Fibroblast of mammary gland (primary cell): ENCODE data around the gene TAF6L.

Source experiments
- DNase-seq: peaks from one replicate; pipeline ENCODE4 v3.0.0-alpha.2; 2010; ENCODE audit warnings: low read depth
- H3K4me3 ChIP-seq: 2 replicates; pipeline ENCODE4 v1.5.1; 2011; ENCODE audit warnings: low read depth, mild to moderate bottlenecking, low read length, moderate library complexity; ENCODE audit not compliant: control insufficient read depth
- CTCF ChIP-seq: conservative IDR thresholded peaks from 2 replicates; pipeline ENCODE4 v1.5.1; 2011; ENCODE audit warnings: low read depth, low read length, inconsistent platforms; ENCODE audit not compliant: control insufficient read depth, insufficient read depth

TAF6L gene

GRCh38 chr11:62771144-62772021 lies at the start of gene TAF6L:
Gene TAF6L, plus strand, starts transcription at chr11:62771396. Its CDS starts 4,388 bp downstream, at chr11:62775784.
- DNase-seq: peak; percentile 96
- no peak for TF ChIP-seq CTCF
- peak within 1 kb of the TSS; percentile 67 for H3K4me3 ChIP-seq

GRCh38 chr11:62721994-62722393 lies 49.2 kb upstream of the TAF6L start:
- no peak overlapping the region for H3K4me3 ChIP-seq
- TF ChIP-seq CTCF: peak; percentile 15
- DNase-seq: peak; percentile 57

GRCh38 chr11:62724171-62724570 lies 47.0 kb upstream of the TAF6L start:
- DNase-seq: no peak
- peak overlapping the region; percentile 98 for H3K4me3 ChIP-seq
- no peak for TF ChIP-seq CTCF

DNA sequence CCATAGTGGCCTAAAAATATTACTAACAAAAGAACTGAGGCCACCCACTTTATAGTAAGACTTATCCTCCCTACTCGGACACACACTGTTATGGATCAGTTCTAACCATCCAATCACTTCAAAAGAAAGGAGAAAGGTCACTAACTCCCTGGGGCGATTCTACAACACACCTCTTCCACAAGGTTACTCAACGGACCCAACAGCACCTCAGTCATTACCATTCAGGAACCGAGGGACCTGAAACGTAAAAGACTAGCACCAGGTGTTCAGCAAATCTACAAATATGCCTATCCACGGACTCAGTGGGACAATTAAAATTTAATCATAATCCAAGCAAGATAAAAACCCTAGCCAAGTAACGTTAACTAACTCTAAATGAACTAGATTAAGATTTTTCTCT lies 45.5 kb upstream of the TAF6L start:
- TF ChIP-seq CTCF: no peak
- no peak for DNase-seq

DNA sequence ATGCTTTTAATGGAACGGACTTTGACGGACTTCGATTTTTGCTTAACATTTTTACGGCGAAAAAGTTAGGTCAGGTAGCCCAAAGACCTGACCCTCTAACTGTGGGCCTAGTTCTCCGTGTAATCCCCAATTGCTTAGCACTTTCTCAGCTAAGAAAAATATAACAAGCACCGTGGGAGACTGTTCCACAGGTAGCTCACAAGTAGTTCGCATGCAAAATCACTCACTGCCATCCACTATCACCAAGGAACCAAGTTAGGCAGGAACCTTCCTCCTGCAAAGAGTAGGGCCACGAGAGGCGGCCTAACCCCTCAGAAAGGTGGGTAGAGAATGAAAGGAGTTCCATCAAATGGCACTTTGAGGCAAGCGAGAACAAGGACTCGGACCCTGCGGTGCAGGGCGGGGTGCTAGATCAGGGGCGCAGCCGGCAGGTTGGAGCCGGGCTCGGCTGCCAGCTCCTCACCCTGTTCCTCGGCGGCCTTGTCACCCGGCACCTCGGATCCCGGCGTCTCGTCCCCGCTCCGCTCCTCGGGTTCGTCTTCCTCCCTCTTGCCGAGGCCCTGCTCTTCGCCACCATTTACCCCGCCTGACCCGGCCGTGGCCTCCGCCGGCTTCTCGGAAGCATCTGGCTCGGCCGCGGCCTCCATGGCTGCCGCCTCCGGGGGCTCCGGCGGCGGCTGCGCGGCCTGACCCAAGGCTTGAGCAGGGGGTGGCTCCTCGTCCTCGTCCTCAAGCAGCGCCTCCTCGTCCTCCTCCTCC lies 44.9 kb upstream of the TAF6L start:
- TF ChIP-seq CTCF: no peak
- H3K4me3 ChIP-seq: peak overlapping the region; percentile 98
- DNase-seq: no peak

More for the DNA sequence above, 45.5 kb upstream of the TAF6L start:
- peak overlapping the region; percentile 98 for H3K4me3 ChIP-seq

DNA sequence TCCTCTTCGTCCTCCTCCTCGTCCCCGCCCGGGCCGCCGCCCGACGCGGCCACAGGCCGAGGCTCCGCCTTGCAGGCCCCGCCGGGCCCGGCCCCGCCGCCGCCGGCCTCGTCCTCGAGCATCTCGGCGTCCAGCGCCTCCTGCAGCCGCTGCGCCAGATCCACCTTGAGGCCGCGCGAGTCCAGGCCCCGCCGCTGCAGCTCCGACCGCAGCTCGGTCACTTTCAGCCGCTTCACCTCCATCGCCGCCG lies 44.4 kb upstream of the TAF6L start:
- TF ChIP-seq CTCF: no peak
- H3K4me3 ChIP-seq: peak overlapping the region; percentile 98
- no peak for DNase-seq
